HTERT RPE-1 (cell line): Measurements from ENCODE around the gene PIK3IP1.

Experiments
- in situ Hi-C: fragments of 300-500 bp; cut with MboI; formaldehyde crosslinking; loops from 4 replicates; pipeline ENCODE4 v1.14.3; 2020; ENCODE audit warnings: low sequenced_read_pairs

The PIK3IP1 gene

GRCh38 chr22:31313366-31314147 is 21.3 kb upstream of the PIK3IP1 start:
- in situ Hi-C loops: no loop called here

- in situ Hi-C loops: no loop called here
Observed at GRCh38 chr22:31308181-31308580, 15.9 kb upstream of the PIK3IP1 start.

GRCh38 chr22:31305194-31305593 is 12.9 kb upstream of the PIK3IP1 start:
- in situ Hi-C loops: no loop called here

- in situ Hi-C loops: no loop called here
Observed at GRCh38 chr22:31302537-31302936, 10.2 kb upstream of the PIK3IP1 start.

GRCh38 chr22:31302006-31302405 is 9.7 kb upstream of the PIK3IP1 start:
- in situ Hi-C loops: no loop called here

- in situ Hi-C loops: no loop called here
Observed at GRCh38 chr22:31300896-31301295, 8.6 kb upstream of the PIK3IP1 start.

- in situ Hi-C loops: no loop called here
Observed at GRCh38 chr22:31295831-31296657, 3.8 kb upstream of the PIK3IP1 start.

GRCh38 chr22:31295360-31295759 is 3.1 kb upstream of the PIK3IP1 start:
- in situ Hi-C loops: no loop called here

- in situ Hi-C loops: no loop called here
Observed at GRCh38 chr22:31291481-31292235, 630 bp downstream of the PIK3IP1 start.

- in situ Hi-C loops: no loop called here
Observed at GRCh38 chr22:31290494-31291471, 1.5 kb downstream of the PIK3IP1 start.

- in situ Hi-C loops: no loop called here
Observed at GRCh38 chr22:31289344-31289743, 2.9 kb downstream of the PIK3IP1 start.

GRCh38 chr22:31288496-31289240 is 3.6 kb downstream of the PIK3IP1 start:
- in situ Hi-C loops: no loop called here

GRCh38 chr22:31287818-31288495 is 4.3 kb downstream of the PIK3IP1 start:
- in situ Hi-C loops: no loop called here

GRCh38 chr22:31286360-31287255 is 5.7 kb downstream of the PIK3IP1 start:
- in situ Hi-C loops: no loop called here

- in situ Hi-C loops: no loop called here
Observed at GRCh38 chr22:31284281-31285155, 7.8 kb downstream of the PIK3IP1 start.

GRCh38 chr22:31282748-31283468 is 9.4 kb downstream of the PIK3IP1 start:
- in situ Hi-C loops: no loop called here
